HG03066 (cell line): ENCODE data around the gene RGS7.
"Not testable (repeated sequence)": the region's sequence is repeated elsewhere in the genome, so short reads cannot be mapped to it uniquely, and the experiment has no call there.

Experiments used
- ATAC-seq: cut with Tn5 transposase; IDR thresholded peaks from one replicate; pipeline ENCODE4 v1.9.1; 2021; ENCODE audit warnings: low read depth; ENCODE audit not compliant: unreplicated experiment

Gene RGS7

GRCh38 chr1:241332987-241333386 is 24.0 kb downstream of the RGS7 start:
- no peak for ATAC-seq

- ATAC-seq, result no peak
These were observed 25.0 kb downstream of the RGS7 start for GRCh38 chr1:241332037-241332409.

GRCh38 chr1:241331328-241332036 is 25.5 kb downstream of the RGS7 start:
- no peak for ATAC-seq

DNA sequence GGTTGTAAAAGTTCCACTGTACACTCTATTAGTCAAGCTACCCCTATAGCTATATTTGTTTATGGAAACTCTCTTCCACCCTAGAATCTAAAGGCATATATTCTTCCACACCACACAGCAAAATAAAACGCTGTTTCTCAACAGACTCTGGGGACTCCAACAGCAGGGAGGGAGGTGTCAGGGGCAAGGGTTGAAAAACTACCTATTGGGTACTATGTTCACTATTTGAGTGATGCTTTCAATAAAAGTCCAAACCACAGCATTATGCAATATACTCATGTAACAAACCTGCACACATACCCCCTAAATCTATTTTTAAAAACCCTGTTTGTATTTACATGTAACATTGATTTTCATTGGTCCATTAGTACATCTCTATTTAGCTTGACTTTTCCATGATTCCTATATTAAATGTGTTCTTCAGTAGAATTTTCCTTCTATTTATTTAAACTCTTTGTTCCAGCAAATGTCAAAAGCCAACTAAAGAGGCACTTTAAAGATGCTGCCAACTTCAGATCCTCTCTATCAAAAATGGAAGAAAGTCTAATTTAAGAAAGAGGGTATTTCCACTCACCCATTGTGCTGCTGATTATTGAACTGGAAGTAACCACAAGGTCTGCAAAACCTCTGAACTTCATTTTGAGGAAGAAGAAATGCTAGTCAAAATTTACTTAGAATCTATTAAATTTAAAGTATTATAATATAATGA is 26.2 kb downstream of the RGS7 start:
- ATAC-seq, result no peak

GRCh38 chr1:241325456-241325855 is 31.5 kb downstream of the RGS7 start:
- no peak for ATAC-seq

GRCh38 chr1:241323514-241324195 is 33.4 kb downstream of the RGS7 start:
- no peak for ATAC-seq

GRCh38 chr1:241317676-241318075 is 39.3 kb downstream of the RGS7 start:
- ATAC-seq, result no peak

DNA sequence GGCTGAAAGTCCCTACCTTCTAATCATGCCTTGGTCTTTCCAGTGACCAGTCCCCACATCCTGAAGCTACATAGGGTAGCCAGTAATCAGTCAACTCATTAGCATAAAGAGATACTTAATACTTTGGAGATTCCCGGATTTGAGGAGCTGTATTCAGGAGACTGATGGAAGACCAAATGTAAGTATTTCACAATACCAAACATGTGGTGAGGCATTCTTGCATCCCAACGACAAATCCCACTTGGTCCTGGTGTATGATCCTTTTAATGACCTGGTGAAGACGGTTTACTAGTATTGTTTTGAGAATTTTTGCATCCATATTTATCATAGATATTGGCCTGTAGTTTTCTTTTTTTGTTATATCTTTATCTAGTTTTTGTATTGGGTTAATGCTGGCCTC is 40.6 kb downstream of the RGS7 start:
- ATAC-seq, result no peak

DNA sequence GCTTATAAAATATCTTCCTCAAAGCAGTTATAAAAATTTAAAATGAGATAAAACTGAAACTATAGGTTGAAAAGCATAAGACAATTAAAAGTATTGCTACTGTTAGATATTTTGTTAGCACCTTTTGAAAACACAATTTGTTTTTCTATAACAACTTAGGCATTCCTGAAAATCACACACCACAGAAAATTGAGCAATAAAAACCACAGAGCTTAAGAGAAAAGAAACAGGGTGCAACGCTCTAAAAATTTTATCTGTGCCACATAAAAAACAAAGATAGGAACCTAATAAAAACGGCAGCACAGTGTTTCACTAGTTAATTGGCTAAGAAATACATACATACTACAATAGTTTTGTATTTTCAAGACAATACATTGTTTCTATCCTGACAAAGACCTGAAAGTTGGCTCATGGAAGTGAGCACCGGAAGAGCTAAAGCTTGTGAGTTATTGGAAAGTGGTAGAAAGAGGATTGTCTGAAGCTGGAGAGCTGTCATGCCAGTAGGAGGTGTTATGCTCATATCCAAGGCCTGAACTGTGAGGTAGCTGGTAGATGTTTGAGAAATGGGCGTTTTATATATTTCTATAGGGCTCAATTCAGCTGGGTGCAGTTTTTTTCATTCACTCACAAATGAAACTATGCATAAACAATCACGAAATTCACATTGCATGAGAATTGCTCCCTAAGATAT is 45.8 kb downstream of the RGS7 start:
- ATAC-seq, result no peak

DNA sequence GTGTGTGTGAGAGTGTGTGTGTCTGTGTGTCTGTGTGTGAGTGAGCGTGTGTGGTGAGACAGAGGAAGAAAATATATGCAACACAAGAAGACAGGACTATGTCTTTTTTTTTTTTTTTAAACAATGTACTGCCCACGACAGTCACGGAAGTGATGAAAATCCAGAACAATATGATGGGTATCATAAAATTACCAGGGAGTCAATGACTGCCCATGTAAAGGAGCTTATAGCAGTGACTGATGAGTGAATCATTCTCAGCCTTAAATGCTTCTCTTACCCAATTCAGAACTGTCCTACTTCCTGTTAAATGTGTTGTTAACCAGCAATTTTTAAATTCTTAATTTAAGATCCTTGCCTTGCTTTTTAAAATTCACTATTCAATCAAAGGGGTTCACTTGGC is 46.6 kb downstream of the RGS7 start:
- no peak for ATAC-seq

- ATAC-seq, result no peak
These were observed 47.4 kb downstream of the RGS7 start for GRCh38 chr1:241309651-241310050.

- ATAC-seq, result no peak
These were observed 48.5 kb downstream of the RGS7 start for GRCh38 chr1:241308471-241308870.

DNA sequence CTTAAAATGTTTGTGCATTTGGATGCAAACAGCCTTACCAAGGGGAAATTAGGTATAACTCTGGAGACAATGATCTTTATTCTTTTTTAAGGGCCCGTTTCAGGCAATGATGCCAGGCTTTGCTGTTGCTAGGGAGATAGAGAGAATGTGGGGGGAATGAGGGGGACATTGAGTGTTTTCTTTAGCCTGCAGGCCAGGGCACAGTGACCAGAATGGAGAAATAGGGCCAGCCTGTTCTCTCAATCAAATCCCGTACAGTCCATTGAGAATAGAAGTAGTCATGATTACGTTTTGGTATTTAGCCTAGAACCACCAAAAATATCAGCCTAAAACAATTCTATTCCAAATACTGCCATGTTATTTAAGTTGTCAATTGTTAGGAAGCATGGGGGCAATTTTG is 49.0 kb downstream of the RGS7 start:
- no peak for ATAC-seq

- no peak for ATAC-seq
These were observed 50.7 kb downstream of the RGS7 start for GRCh38 chr1:241306125-241306790.

DNA sequence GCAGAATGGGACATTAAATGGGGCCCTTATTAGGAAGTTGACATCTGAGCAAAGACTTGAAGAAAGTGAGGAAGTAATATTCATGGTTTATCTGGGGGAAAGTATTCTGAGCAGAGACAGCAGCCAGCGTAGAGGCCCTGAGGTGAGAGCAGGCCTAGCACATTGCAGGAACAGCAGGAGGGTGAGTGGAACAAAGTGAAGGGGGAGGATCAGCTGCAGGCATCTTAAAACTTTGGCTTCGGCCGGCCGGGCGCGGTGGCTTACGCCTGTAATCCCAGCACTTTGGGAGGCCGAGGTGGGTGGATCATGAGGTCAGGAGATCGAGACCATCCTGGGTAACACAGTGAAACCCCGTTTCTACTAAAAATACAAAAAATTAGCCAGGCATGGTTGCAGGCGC is 55.0 kb downstream of the RGS7 start:
- ATAC-seq, result not testable (repeated sequence)

GRCh38 chr1:241299347-241299746 is 57.7 kb downstream of the RGS7 start:
- no peak for ATAC-seq

DNA sequence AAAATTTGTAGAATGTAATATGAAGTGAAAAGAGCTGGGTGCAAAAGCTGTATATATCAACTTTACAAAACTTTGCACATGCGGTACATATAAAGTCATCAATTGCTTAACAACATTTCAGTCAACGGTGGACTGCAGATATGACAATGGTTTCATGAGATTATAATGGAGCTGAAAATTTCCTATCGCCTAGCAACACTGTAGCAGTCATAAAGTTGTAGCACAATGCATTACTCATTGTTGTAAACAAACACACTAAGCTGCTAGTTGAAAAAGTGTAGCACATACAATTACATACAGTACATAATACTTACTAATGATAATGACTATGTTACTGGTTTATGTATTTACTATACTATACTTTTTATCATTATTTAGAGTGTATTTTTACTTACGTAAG is 64.0 kb downstream of the RGS7 start:
- ATAC-seq, result no peak

GRCh38 chr1:241291548-241291947 is 65.5 kb downstream of the RGS7 start:
- not testable (repeated sequence) for ATAC-seq

DNA sequence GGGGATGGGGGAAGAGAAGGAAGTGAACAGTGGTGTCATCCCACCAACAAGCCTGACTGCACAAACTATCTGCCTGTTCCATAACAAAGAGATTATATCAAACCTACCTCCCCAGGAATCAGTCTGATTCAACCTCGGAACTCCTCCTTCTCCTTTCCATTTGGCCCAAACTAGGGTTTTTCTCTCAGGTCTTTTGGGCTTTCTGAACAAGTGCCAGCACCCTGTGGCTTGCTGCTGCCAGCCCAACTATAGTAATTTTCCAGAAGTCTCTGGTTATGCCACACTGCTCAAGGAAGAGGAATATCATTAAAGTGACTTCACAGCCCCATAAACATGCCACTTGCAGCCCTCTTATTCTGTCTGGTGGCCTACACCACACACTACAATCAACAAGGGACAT is 70.5 kb downstream of the RGS7 start:
- ATAC-seq, result no peak

GRCh38 chr1:241276391-241276790 is 80.6 kb downstream of the RGS7 start:
- ATAC-seq, result no peak

GRCh38 chr1:241275981-241276380 is 81.0 kb downstream of the RGS7 start:
- no peak for ATAC-seq
